ENCODE data around the gene STIM1.
"Not testable (repeated sequence)": the region's sequence is repeated elsewhere in the genome, so short reads cannot be mapped to it uniquely, and the experiment has no call there.

STIM1 gene

DNA sequence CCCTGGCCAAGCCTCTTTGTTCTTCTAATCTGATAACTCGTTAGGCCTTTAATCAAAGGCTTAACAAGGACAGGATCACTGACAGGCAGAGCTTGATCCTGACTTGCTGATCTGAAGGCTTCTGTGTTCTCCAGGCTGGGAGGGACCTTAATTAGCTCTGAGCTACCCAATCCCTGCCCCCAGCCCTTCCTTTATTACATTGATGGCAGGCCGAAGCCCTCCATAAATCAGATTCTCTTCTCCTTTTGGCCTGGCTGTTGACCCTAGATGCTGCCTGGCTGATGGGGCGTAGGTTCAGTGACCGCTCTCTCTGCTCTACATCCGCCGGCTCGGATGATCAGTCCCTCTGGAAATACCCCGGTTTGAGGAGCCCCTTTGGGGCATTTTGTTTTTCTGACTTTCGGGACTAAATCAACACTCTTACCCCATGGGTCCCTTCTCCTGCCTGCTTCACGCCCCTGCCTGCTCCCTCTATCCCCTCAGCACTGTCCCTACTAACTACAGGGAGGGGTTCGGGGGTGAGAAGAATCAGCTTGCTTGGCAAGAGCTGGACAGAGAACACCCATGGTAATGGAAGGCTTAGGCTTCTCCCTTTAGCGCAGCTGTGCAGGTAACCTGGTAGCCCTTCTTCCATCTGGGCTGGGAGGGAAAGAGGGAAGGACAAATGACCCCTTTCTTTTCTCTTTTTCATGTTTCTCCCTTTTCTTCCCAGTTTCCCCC, 229.1 kb downstream of the STIM1 start:
- no peak for DNase-seq

DNA sequence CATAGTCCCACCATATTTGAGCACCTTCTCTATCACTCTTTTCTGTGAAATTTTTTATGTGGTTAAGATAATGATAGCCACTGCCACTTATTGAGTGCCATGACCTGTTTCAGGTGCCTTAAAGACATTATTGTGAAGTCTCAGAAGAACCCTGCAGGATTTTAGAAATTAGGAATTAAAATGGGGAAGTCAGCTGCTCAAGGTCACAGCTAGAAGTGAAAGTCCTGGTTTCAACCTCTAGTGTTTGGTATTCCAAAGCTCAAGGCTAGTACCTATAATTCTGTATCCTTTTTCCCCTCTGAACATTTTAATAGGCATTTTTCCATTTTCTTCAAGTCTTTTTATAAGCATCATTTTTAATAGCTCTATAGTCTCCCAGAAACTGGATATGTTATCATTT, 230.1 kb downstream of the STIM1 start:
- DNase-seq: no peak

DNA sequence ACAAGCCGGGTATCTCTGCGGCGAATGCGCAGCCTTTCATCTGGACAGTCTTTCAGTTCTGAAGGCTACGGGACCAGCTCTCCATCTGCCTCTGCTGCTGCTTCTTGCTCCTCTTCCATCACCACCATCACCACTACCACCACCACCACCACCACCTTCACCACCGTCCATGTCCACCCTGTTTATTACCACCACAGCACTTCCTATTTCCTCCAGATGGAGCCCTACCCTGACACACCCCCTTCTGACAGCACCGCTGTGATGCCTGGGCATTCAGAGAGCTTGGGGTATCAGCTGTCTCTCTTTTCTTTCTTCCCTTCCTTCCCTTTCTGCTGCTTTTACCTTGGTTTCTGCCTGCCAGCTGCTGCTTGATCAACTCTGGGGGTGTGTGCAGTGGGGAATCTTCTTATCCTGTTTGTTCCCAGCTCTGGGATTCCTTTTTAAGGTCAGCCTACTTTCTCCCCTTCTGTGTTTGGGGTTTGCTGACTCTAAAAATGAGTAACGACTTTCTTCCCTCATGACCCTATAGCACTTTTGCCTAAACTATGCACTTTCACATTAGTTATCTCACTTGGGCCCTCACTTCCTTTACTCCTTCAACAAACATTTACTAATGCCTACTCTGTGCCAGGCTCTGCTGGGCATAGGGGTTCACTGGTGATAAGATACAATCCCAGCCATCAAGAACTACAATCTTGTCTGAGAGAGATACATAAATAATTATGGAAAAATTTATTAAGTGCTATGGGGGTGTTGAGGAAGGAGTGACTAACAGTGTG, 231.3 kb downstream of the STIM1 start:
- no peak for DNase-seq

DNA sequence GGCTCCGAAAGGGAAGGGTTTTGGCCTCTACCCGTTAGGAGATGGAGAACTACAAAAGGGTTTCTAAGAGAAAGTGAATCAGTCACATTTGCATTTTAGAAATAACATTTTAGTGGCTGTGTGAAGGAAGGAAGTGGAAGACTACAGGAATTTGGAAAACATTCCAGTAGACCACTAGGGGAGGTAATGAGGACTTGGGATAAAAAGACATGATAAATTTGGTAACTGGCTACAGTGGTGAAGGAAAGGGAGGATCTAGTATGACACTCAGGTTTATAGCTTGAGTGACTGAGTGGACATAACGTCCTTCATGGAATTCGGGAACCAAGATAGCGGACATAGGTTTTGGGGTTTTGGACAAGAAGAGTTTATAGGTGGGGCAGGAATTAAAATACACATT, 232.1 kb downstream of the STIM1 start:
- no peak for DNase-seq

DNA sequence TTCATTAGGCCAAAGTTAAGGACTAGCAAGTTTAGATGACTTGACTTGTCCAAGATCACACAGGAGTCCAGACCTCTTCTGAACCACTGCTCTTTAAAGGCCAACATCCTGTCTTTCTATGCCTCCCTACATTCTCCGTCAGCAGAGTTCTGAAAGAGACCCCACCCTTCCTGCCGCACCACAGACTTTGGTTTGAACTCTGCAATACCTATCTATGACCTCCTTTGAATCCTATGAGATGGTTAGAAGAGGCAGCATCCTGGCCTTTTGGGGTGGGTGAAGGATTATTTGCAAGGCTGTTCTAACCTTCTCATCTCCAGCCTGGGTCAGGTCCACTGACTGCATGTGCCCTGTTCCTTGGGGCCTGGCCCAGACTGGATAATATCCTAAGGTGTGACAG, 234.8 kb downstream of the STIM1 start:
- no peak for DNase-seq

DNA sequence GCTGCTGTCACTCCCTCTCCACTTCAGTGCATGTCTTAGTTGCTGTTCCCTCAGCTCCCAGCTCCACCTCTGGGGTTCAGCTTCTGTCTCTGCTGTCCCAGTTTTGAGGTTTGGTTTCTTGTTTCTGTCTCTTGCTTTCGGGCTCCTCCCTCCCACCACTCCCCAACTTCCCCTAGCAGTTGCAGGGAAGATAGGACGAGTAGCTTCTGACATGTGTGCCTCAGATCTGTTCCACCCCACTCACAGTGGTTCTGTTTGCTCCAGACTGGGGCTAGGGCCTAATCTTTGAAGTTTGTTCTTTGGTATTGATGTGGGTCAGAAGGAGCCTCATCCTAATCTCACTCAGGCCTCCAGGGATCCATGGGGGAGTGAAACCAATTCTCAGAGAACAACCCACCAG, 236.6 kb downstream of the STIM1 start:
- DNase-seq: no peak

DNA sequence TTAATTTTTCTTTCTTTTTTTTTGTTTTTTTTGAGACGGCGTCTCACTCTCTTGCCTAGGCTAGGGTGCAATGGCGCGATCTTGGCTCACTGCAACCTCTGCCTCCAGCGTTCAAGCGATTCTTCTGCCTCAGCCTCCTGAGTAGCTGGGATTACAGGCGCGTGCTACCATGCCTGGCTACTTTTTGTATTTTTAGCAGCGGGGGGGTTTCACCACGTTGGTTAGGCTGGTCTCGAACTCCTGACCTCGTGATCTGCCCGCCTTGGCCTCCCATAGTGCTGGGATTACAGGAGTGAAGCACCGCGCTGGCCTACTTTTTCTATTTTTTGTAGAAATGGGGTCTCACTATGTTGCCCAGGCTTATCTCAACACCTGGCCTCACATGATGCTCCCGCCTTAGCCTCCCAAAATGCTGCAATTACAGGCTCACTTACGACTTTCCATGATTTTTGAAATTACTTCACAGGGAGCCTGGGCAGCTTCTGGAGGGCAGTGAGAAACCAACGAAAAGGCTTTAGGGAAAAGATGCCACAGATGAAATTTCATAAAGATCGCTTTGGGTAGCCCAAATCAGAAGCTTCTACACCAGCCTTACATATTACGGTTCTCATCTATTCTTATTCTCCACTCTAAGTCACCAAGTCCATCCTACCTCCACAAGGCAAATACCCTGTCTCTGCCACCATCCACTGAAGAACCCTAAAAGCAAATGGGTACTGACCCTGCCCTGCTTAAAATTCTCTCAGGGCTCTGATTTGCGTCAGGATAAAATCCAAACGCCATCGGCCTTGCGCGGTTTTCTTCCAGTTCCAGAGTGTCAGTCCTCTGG, 238.3 kb downstream of the STIM1 start:
- no peak for DNase-seq

DNA sequence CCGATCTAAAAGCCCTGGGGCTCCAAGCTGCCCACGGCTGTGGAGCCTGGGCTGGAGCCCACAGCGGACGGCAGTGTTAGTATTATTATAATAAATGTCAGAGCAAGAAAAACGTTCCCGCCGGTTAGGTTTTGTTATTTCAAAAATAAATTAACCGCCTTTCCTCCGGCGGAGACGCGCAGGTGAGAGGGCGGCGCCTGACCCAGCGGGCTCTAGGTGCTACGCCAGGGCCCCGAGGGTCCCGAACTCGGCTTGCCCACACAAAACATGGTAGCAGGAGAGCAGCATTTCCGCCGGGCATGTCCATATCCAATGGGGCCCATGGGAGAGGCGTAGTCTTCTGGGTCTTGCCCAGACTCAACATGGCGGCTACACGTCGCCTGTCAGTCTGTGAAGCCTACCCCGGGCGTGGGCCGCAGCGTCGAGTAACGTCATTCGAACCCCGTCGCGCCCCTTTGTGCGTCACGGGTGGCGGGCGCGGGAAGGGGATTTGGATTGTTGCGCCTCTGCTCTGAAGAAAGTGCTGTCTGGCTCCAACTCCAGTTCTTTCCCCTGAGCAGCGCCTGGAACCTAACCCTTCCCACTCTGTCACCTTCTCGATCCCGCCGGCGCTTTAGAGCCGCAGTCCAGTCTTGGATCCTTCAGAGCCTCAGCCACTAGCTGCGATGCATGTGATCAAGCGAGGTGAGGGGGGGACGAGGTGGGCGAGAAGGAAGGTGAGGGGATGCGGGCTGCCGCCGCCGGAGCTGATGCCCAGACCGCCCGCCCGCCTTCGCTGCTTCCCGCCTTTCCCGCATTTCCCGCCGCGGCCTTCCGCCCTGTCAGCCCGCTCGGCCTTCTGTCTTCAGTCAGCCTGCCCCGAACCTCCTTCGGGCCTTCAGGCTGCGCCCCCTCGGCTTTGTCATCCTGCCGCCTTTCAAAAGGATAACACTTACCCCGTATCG, 239.2 kb downstream of the STIM1 start, which contains the start of gene RRM1:
RRM1 (plus strand) TSS at position 452 of the 944 bp plus-strand sequence; CDS start at position 666, 214 bp downstream.
- peak; percentile 98 for DNase-seq

DNA sequence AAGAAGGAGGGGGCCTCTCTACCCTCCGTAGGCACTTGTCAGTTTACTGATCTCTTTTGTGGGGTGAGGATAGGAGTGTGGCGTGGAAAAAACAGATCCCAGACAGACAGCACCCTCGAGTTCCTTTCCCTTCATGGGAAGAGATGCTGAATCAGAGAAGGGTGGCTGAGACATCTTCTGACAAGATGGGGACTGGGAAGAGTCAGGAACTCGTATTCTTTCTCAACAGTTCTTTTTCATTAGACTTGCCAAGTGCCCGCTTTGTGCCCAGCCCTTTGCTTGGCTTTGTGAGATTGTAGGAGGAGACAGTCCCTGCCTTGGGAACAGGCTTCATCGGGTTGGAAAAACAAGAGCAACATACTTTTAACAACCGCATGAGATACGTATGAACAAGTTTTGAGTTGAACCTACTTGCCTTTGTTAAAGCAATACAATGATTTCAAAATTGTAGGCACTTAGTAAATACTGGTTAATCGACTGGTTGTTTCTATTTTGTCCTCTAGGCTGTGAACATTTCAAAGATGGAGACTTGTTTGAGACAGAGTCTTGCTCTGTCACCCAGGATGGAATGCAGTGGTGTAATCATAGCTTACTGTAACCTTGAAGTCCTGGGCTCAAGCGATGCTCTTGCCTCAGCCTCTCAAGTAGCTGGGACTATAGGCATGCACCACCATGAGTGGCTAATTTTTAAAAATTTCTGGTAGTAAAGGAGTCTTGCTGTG, 240.2 kb downstream of the STIM1 start:
- DNase-seq: no peak

DNA sequence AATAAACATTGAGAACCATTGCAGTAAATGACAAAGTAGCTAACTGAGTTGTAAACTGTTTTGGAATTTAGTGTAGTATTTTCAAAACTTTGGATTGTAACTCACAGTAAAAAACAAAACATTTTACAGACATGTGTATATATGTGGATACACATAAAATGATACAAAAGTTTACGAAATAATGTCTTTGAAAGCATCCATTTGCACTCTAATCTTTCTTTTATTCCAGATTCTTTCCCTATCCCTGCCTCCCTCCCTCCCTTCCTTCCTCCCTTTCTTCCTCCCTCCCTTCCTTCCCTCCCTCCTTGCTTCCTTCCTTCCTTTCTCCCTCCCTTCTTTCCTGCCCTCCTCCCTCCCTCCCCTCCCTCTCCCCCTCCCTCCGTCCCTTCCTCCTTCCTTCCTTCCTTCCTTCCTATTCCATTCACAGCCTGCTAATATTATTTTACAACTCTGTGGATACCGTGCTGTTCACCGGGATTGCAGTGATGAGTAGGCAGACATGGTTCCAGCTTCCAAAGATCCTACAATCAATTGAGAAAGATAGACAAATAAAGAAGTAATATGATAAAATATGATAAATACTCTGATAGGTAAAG, 242.7 kb downstream of the STIM1 start:
- no peak for DNase-seq

DNA sequence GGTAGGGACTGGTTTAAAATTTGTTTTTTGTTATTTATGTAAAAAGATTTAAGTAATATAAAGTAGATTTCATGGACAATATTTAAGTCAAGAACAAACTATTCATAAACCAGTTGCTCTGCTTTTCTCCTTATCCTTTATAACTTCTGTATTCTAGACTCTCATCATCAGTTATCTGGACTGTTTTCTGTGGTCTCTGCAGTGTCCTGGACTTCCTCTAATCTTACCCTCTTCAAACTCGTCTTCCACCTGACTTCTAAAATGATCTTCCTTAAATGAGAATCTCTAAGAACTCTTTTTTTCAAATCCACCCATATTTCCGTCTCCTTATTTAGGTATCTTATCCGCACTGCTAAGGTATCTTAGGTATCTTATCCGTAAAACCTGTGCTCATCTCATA, 247.2 kb downstream of the STIM1 start:
- DNase-seq: no peak

DNA sequence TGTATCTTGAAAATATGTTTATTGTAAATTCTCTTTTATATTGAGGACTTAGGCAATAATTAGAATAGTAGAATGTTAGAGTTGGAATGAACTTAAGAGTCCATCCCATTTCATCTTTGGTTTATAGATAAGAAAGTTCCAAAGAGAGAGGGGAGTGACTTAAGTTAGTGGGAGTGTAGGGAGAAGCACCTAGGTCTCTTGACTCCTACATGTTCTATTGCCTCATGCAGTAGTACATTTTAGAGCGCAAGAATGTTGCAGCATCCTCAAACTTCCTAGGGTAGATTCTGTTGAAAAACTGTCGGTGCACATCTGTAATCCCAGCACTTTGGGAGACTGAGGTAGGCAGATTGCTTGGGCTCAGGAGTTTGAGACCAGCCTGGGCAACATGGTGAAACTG, 247.8 kb downstream of the STIM1 start:
- no peak for DNase-seq

DNA sequence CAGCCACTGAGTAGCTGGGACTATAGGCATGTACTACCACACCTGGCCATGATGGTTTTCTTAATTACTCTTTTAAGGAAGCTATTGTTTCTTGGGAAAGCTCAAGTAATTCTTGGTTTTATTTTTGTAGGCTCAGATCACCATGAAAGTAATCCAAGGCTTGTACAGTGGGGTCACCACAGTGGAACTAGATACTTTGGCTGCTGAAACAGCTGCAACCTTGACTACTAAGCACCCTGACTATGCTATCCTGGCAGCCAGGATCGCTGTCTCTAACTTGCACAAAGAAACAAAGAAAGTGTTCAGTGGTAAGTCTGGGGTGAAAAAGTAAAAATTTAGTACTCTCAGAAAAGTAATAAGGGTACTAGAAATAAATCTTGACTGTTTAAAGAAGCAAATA, 250.5 kb downstream of the STIM1 start:
- DNase-seq: no peak

DNA sequence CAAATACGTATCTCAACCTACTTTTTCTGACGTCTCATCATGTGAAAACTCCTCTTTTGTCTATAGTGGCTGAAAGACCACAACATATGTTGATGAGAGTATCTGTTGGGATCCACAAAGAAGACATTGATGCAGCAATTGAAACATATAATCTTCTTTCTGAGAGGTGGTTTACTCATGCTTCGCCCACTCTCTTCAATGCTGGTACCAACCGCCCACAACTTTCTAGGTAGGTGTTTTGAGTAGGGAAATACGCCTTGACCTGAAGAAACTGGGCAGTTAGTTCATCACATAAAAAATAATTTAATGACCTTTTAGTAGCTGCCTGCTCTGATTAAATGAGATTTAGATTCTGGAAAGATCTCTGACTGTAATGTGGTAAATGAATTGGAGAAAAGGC, 256.4 kb downstream of the STIM1 start:
- DNase-seq: no peak

DNA sequence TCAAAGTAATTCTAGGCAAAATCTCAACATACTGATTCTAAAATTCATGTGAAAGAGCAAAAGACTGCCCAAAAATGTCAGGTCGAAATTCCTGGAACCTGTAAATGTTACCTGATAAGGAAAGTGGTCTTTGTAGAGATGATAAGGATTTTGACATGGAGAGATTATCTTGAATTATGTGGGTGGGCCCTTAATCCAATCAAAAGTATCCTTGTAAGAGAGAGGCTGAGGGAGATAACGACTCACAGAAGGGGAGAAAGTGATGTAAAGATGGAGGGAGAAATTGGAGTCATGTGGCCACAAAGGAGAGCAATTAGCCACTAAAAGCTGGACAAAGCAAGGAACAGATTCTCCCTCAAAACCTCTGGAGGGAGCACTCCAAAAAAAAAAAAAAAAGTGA, 259.7 kb downstream of the STIM1 start:
- no peak for DNase-seq

DNA sequence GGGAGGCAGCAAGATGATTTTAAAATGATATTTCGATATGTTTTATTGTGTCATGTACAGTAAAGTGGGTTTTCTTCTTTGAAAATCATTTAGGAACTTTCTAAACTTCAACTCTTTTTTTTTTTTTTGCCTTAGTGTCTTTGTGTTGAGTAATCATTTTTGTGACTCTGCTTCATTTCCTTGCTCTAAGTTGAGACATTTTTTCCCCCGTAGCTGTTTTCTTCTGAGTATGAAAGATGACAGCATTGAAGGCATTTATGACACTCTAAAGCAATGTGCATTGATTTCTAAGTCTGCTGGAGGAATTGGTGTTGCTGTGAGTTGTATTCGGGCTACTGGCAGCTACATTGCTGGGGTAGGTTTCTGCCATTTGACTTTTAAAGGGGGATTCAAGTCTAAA, 262.6 kb downstream of the STIM1 start:
- DNase-seq: no peak

DNA sequence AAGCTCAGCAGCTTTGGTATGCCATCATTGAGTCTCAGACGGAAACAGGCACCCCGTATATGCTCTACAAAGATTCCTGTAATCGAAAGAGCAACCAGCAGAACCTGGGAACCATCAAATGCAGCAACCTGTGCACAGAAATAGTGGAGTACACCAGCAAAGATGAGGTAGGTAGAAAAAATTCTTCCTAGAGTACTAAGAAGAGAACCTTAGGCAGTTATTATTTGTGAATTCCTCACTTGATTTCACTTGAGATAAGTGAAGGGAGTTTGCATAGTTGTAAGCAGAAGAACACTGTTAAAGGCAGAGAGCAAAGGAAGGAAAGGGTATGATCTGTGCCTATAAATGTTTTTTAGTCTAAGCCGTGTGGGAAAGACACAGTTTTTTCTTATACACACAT, 267.8 kb downstream of the STIM1 start:
- DNase-seq: no peak

DNA sequence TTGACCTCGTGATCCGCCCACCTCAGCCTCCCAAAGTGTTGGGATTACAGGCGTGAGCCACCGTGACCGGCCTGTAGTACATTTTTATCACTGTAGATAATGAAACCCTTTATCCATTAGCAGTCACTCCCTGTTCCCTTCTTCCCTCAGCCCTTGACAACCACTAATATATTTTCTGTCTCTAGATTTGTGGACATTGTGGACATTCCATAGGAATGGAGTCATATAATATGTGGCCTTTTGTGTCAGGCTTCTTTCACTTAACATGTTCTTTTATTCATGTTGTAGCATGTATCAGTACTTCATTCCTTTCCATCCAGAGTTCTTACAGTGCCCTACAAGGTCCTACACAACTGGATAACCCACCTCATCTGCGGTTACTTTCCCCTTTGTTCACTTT, 269.7 kb downstream of the STIM1 start:
- DNase-seq: no peak

DNA sequence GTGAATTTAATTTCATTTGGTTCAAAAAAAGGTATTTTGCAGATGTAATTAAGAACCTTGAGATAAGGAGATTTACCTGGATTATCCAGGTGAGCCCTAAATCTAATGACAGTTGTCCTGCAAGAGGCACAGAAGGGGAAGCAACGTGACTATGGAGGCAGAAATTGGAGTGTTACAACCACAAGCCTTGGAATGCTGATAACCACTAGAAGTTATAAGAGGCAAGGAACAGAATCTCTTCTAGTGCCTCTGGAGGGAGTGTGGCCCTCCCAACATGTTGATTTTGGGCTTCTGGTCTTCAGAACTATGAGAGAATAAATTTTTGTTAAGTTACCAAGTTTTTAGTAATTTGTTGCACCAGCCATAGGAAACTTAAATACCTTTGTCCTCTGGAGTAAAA, 271.9 kb downstream of the STIM1 start:
- DNase-seq: no peak

DNA sequence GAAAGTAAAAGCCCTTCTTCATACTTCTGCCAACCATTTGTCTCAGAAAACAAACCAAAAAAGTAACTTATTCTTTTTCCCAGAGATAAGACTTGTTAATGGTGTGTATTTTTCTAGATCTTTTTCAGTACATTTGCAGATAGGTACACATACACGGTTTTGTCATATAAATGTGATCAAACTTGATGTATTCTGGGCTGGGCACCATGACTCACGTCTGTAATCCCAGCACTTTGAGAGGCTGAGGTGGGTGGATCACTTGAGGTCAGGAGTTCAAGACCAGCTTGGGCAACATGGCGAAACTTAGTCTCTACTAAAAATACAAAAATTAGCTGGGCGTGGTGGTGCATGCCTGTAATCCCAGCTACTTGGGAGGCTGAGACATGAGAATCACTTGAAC, 274.8 kb downstream of the STIM1 start:
- DNase-seq: not testable (repeated sequence)

DNA sequence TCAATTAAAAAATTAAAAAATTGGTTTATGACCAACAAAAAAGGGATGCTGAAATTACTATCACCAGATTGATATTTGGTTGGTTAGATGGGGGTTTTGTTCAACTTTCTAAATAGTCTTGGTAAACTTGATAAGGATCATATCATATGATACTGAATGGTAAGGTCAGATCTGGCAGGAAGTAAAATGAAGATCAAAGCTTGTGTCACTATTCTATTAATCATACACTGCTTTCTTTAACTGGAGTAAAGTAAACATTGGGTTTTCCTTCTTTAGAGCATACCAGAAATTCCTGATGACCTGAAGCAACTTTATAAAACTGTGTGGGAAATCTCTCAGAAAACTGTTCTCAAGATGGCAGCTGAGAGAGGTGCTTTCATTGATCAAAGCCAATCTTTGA, 279.3 kb downstream of the STIM1 start:
- no peak for DNase-seq
